ENCODE results near the gene OAT. TPM values are rescaled to one million over a fixed set of nuclear protein-coding genes. Genes with fewer than 3 reads are reported as not detected.
A peak's percentile ranks its signal among the peaks of the same experiment; 100 is the strongest.

The OAT gene
- 99.3 and 99.4 TPM in 2 replicates for total RNA-seq (2014; rRNA removed; shearing (Covaris generic))

GRCh38 chr10:124418726-124419501 is at the start of gene OAT:
Gene OAT, minus strand, starts transcription at chr10:124418923. Its CDS starts 6,752 bp downstream, at chr10:124412171.
- peak within 1 kb of the TSS; percentile 87 for H3K4me3 ChIP-seq
- H3K36me3 ChIP-seq = peaks cover 2% of the 10 kb centered on the region; the same call in 1 of the 2 replicates
- no peaks in the 10 kb centered on the region for H3K4me1 ChIP-seq
- no peaks in the 10 kb centered on the region for H3K9me3 ChIP-seq (replicated peaks)
- DNase-seq = peak; percentile 95 to 97
- peak within 1 kb of the TSS; percentile 45 for H3K27ac ChIP-seq
- no peaks in the 10 kb centered on the region for H3K27me3 ChIP-seq

DNA sequence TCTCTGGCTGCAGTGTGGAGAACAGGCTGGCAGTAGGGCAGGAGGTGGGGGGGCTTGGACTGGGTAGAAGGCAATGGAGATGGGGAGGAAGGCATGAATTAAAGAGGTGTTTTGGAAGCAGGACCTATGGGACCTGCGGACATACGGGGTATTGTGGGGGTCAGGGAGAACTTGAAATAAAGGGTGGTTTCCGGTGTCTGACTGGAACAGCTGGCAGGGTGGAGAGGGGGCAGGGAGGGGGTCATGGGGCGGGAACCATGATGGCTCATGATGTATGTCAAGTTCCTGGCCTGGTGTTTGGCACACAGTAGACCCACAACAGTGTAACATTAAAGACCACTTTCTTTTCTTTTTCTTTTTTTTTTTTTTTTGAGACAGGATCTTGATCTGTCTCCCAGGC is 48.4 kb upstream of the OAT start:
- H3K27me3 ChIP-seq = no peaks in the 10 kb centered on the region
- H3K27ac ChIP-seq = no peak overlapping the region
- no peaks in the 10 kb centered on the region for H3K9me3 ChIP-seq (replicated peaks)
- H3K36me3 ChIP-seq = no peaks in the 10 kb centered on the region
- H3K4me3 ChIP-seq = no peak overlapping the region
- 0 out of 2 replicates have a peak, but pooled peaks cover 2% of the 10 kb centered on the region for H3K4me1 ChIP-seq
- DNase-seq = peak; percentile 53 to 66

DNA sequence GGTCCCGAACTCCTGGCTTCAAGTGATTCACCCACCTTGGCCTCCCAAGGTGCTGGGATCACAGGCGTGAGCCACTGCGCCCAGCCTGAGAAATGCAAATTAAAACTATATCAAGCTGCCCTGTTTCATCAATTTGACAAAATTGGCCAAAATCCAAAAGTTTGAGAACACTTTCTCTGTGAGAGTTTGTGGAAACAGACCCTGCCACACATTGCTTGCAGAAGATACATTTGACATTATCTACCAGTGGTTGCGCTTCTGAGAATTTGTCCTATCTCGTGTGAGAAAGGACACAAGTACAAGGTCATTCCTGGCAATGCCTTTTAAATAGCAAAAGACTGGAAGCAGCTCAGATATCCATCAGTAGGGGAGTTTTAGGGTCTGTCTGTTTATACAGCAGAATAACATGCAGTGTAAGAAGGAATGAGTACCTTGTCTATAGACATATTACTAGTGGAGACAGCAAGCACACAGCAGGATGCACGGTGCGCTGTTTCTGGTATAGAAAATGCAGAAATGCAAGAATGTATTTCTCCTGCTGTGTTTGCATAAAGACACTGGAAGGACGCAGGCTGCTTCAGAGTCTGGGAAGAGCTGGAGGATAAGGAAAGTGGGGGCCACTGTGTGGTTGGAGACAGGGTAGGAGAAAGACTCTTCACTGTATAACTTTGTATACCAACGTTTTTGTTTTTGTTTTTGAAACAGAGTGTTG is 47.2 kb upstream of the OAT start:
- Histone ChIP-seq H3K27ac (no peak overlapping the region), H3K27me3 (no peaks in the 10 kb centered on the region), H3K36me3 (no peaks in the 10 kb centered on the region), H3K9me3 (replicated peaks) (no peaks in the 10 kb centered on the region), H3K4me1 (0 out of 2 replicates have a peak, but pooled peaks cover 2% of the 10 kb centered on the region), H3K4me3 (no peak overlapping the region)
- no peak for DNase-seq

GRCh38 chr10:124465003-124465776 is 46.5 kb upstream of the OAT start:
- Histone ChIP-seq H3K27me3 (no peaks in the 10 kb centered on the region), H3K4me1 (0 out of 2 replicates have a peak, but pooled peaks cover 2% of the 10 kb centered on the region), H3K27ac (no peak overlapping the region), H3K9me3 (replicated peaks) (no peaks in the 10 kb centered on the region), H3K4me3 (no peak overlapping the region), H3K36me3 (no peaks in the 10 kb centered on the region)
- no peak for DNase-seq

GRCh38 chr10:124464028-124464965 is 45.6 kb upstream of the OAT start:
- Histone ChIP-seq H3K4me1 (0 out of 2 replicates have a peak, but pooled peaks cover 2% of the 10 kb centered on the region), H3K27me3 (no peaks in the 10 kb centered on the region), H3K4me3 (no peak overlapping the region), H3K27ac (no peak overlapping the region), H3K9me3 (replicated peaks) (no peaks in the 10 kb centered on the region), H3K36me3 (no peaks in the 10 kb centered on the region)
- DNase-seq = no peak

- DNase-seq = no peak
- Histone ChIP-seq H3K36me3 (no peaks in the 10 kb centered on the region), H3K27ac (no peak overlapping the region; the same call in 1 of the 2 replicates), H3K4me3 (peak overlapping the region; percentile 90), H3K4me1 (no peaks in the 10 kb centered on the region), H3K9me3 (replicated peaks) (no peaks in the 10 kb centered on the region), H3K27me3 (no peaks in the 10 kb centered on the region)
Observed at GRCh38 chr10:124462348-124462695, 43.6 kb upstream of the OAT start.

- Histone ChIP-seq H3K27ac (peak within 1 kb of the TSS; percentile 35; the same call in 1 of the 2 replicates), H3K4me1 (no peaks in the 10 kb centered on the region), H3K36me3 (no peaks in the 10 kb centered on the region), H3K9me3 (replicated peaks) (no peaks in the 10 kb centered on the region), H3K4me3 (peak within 1 kb of the TSS; percentile 90), H3K27me3 (no peaks in the 10 kb centered on the region)
- DNase-seq = peak; percentile 80 to 85
Observed at GRCh38 chr10:124461642-124462347, 43.1 kb upstream of the OAT start, which contains the start of gene LHPP. Gene LHPP, plus strand, starts transcription at chr10:124461823. Its CDS starts 40 bp downstream, at chr10:124461863.

DNA sequence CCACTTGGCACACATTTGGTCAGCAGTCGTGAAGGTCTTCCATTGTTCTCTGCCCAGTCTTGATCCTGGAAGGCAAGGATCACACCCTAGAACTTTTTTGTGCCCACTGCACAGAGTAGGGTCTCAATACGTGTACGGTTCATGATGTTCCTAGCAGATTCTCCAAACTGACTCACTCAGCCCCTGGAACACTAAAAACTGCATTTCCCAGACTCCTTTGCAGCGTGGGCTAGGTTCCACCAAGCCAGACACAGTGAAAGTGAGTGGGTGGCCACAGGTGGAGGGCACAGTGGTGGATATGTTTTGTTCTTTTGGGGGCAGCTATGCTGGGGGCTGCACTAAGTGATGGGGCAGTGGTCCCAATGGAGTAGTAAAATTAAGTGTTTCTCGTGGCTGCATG is 41.4 kb upstream of the OAT start:
- no peaks in the 10 kb centered on the region for H3K36me3 ChIP-seq
- no peaks in the 10 kb centered on the region for H3K4me1 ChIP-seq

GRCh38 chr10:124459395-124459794 is 40.7 kb upstream of the OAT start:
- DNase-seq = no peak
- Histone ChIP-seq H3K4me1 (no peaks in the 10 kb centered on the region), H3K36me3 (no peaks in the 10 kb centered on the region), H3K27me3 (no peaks in the 10 kb centered on the region), H3K4me3 (no peak overlapping the region), H3K9me3 (replicated peaks) (no peaks in the 10 kb centered on the region), H3K27ac (no peak overlapping the region)

More for the DNA sequence above, 41.4 kb upstream of the OAT start:
- no peak overlapping the region for H3K27ac ChIP-seq
- no peaks in the 10 kb centered on the region for H3K9me3 ChIP-seq (replicated peaks)
- no peaks in the 10 kb centered on the region for H3K27me3 ChIP-seq
- no peak overlapping the region for H3K4me3 ChIP-seq
- no peak for DNase-seq

GRCh38 chr10:124458889-124459288 is 40.2 kb upstream of the OAT start:
- no peak for DNase-seq
- Histone ChIP-seq H3K4me3 (no peak overlapping the region), H3K4me1 (no peaks in the 10 kb centered on the region), H3K9me3 (replicated peaks) (no peaks in the 10 kb centered on the region), H3K36me3 (no peaks in the 10 kb centered on the region), H3K27ac (no peak overlapping the region), H3K27me3 (no peaks in the 10 kb centered on the region)

GRCh38 chr10:124458473-124458872 is 39.8 kb upstream of the OAT start:
- Histone ChIP-seq H3K27me3 (no peaks in the 10 kb centered on the region), H3K27ac (no peak overlapping the region), H3K9me3 (replicated peaks) (no peaks in the 10 kb centered on the region), H3K4me3 (no peak overlapping the region), H3K36me3 (no peaks in the 10 kb centered on the region), H3K4me1 (no peaks in the 10 kb centered on the region)
- no peak for DNase-seq

- no peak overlapping the region for H3K27ac ChIP-seq
- no peak overlapping the region for H3K4me3 ChIP-seq
- H3K9me3 ChIP-seq (replicated peaks) = no peaks in the 10 kb centered on the region
- no peaks in the 10 kb centered on the region for H3K4me1 ChIP-seq
- no peak for DNase-seq
- peaks cover 11% of the 10 kb centered on the region for H3K27me3 ChIP-seq
- no peaks in the 10 kb centered on the region for H3K36me3 ChIP-seq
Observed at GRCh38 chr10:124455441-124455840, 36.7 kb upstream of the OAT start.

- no peak overlapping the region for H3K4me3 ChIP-seq
- no peak overlapping the region for H3K27ac ChIP-seq
- no peaks in the 10 kb centered on the region for H3K9me3 ChIP-seq (replicated peaks)
- H3K27me3 ChIP-seq = peaks cover 17% of the 10 kb centered on the region
- H3K36me3 ChIP-seq = no peaks in the 10 kb centered on the region
- no peaks in the 10 kb centered on the region for H3K4me1 ChIP-seq
- no peak for DNase-seq
Observed at GRCh38 chr10:124453960-124454610, 35.4 kb upstream of the OAT start.
